BJ (cell line): ENCODE measurements around the gene EGF. TPM values are rescaled to one million over a fixed set of nuclear protein-coding genes. Genes with fewer than 3 reads are reported as not detected.

ENCODE experiments used
- CTCF ChIA-PET: fragments of 350-600 bp; formaldehyde crosslinking; extraction: SDS; loops from one replicate; lab custom pipeline; 2021; ENCODE audit warnings: antibody characterized with exemption, inconsistent platforms; lab: Yijun Ruan, JAX
- POLR2A ChIA-PET: fragments of 300-600 bp; sonication (Branson Sonifier 250); formaldehyde crosslinking; extraction: SDS; loops from one replicate; lab custom pipeline; 2021; ENCODE audit warnings: antibody characterized with exemption; lab: Charles Lee
- DNase-seq: peaks from one replicate; pipeline ENCODE4 v3.0.0-alpha.2; 2011; ENCODE audit warnings: low read depth
- H3K27me3 ChIP-seq: 2 replicates; pipeline ENCODE4 v1.6.0; 2011; ENCODE audit warnings: low read length; ENCODE audit not compliant: control insufficient read depth, insufficient read depth
- H3K36me3 ChIP-seq: 2 replicates; pipeline ENCODE4 v1.5.1; 2011; ENCODE audit warnings: low read length; ENCODE audit not compliant: control insufficient read depth, insufficient read depth
- H3K4me3 ChIP-seq: 2 replicates; pipeline ENCODE4 v1.5.1; 2011; ENCODE audit warnings: low read depth, mild to moderate bottlenecking, control low read depth, low read length
- polyA plus RNA-seq: library from polyadenylated mRNA; depleted of rRNA; stranded (reverse); fragments of >200 nt; gene quantifications from 2 replicates; pipeline ENCODE4 v1.2.3, GENCODE V29; 2011
- TF ChIP-seq, protein P1 (sequence below): IDR thresholded peaks from 2 replicates; pipeline ENCODE4 v1.5.1; 2011; ENCODE audit warnings: low read depth, mild to moderate bottlenecking, control low read depth, inconsistent platforms, low read length, moderate library complexity; ENCODE audit not compliant: insufficient read depth

Gene EGF
- polyA plus RNA-seq, 1 experiment: 3.2 TPM

DNA sequence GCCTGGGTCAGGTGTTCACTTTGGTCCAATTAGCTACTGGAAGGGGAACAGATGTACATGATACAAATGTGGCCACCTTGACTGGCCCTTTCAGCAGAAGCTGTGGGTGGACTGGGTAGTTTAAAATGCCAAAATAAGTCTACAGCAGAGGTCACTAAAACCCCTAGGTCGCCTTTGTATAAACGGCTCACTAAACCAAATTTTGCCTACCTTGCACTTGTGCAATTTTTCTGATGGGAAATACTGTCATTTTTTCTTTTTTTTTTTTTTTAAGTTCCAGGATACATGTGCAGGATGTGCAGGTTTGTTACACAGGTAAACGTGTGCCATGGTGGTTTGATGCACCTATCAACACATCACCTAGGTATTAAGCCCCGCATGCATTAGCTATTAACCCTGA lies 109.8 kb downstream of the EGF start:
- H3K4me3 ChIP-seq: no peak overlapping the region
- no peak for DNase-seq
- ChIA-PET POLR2A (no interaction called here), CTCF (interaction anchor here (1.2 to 3.2 kb wide), 4 partner anchors 12 to 496 kb away, joined by 3 to 7 read pairs (median 3); no protein-coding TSS in a partner anchor)
- H3K36me3 ChIP-seq: no peaks in the 10 kb centered on the region
- 0 out of 2 replicates have a peak, but pooled peaks cover 1% of the 10 kb centered on the region for H3K27me3 ChIP-seq
- TF ChIP-seq, protein P1, sequence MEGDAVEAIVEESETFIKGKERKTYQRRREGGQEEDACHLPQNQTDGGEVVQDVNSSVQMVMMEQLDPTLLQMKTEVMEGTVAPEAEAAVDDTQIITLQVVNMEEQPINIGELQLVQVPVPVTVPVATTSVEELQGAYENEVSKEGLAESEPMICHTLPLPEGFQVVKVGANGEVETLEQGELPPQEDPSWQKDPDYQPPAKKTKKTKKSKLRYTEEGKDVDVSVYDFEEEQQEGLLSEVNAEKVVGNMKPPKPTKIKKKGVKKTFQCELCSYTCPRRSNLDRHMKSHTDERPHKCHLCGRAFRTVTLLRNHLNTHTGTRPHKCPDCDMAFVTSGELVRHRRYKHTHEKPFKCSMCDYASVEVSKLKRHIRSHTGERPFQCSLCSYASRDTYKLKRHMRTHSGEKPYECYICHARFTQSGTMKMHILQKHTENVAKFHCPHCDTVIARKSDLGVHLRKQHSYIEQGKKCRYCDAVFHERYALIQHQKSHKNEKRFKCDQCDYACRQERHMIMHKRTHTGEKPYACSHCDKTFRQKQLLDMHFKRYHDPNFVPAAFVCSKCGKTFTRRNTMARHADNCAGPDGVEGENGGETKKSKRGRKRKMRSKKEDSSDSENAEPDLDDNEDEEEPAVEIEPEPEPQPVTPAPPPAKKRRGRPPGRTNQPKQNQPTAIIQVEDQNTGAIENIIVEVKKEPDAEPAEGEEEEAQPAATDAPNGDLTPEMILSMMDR: no peak

DNA sequence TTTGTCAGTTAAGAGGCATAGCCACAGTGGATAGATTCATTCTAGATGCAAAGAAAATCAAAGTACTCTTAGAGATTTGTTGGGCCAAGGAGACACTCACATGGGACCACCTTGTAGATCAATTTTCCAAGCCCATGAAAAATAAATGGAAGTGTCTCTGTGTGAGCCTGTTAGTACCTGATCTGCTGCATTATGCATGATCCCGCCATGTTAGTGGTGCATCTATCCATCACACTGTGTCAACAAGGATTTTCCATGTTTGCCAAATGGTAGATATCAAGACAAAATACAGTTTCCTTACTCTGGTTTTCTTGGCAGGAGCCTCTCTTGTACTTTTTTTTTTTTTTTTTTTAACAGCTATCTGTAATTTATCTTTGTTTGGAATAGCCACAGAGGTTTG lies 112.4 kb downstream of the EGF start:
- POLR2A ChIA-PET: no interaction called here
- no peak overlapping the region for H3K4me3 ChIP-seq
- DNase-seq: no peak
- TF ChIP-seq, protein P1: no peak
- CTCF ChIA-PET: interaction anchor here (1.4 to 1.5 kb wide), 2 partner anchors 24 to 25 kb away, joined by 3 read pairs; no protein-coding TSS in a partner anchor
- H3K27me3 ChIP-seq: 0 out of 2 replicates have a peak, but pooled peaks cover 1% of the 10 kb centered on the region
- H3K36me3 ChIP-seq: no peaks in the 10 kb centered on the region

DNA sequence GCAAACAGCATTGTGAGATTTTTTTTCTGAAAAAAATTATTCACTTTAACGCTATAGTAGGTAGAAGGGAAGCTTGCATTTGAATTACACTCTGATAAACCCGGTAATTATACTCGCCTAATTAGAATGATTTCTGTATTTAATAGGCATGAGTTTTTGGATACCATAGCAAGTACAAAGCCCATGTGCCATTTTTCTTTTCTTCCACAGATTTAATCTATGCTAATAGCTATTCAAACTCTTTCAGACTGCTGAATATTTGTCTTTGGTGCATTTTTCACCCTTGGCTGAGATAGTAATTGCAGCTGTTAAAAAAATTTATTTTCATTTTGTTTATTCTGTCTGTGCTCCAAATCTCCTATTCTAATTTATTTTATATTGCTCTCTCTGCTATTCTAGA lies 113.0 kb downstream of the EGF start:
- DNase-seq: no peak
- ChIA-PET POLR2A (no interaction called here), CTCF (interaction anchor here (1.4 to 1.5 kb wide), 2 partner anchors 24 to 25 kb away, joined by 3 read pairs; no protein-coding TSS in a partner anchor)
- H3K27me3 ChIP-seq: 0 out of 2 replicates have a peak, but pooled peaks cover 1% of the 10 kb centered on the region
- TF ChIP-seq, protein P1: no peak
- H3K4me3 ChIP-seq: no peak overlapping the region
- H3K36me3 ChIP-seq: no peaks in the 10 kb centered on the region

DNA sequence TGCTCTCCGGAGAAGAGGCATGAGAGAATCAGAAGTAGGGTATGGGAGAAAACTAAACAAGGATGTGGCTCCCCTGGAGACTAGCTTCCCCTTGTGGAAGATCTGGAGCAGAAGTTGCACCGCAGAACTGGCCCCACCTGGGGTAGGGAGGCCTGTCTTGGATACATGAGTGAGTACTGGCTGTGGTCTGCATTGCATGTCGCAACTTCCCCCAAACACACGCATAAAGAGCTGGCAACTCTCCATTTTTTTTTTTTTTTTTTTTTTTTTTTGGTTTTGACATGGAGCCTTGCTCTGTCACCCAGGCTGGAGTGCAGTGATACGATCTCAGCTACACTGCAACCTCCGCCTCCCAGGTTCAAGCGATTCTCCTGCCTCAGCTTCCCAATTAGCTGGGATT lies 119.9 kb downstream of the EGF start:
- TF ChIP-seq, protein P1: no peak
- CTCF ChIA-PET: interaction anchor here (1.6 kb wide), 1 partner anchor 14 kb away, joined by 4 read pairs; no protein-coding TSS in a partner anchor
- no peak overlapping the region for H3K4me3 ChIP-seq
- no peak for DNase-seq
- H3K27me3 ChIP-seq: no peaks in the 10 kb centered on the region
- POLR2A ChIA-PET: no interaction called here
- H3K36me3 ChIP-seq: no peaks in the 10 kb centered on the region

DNA sequence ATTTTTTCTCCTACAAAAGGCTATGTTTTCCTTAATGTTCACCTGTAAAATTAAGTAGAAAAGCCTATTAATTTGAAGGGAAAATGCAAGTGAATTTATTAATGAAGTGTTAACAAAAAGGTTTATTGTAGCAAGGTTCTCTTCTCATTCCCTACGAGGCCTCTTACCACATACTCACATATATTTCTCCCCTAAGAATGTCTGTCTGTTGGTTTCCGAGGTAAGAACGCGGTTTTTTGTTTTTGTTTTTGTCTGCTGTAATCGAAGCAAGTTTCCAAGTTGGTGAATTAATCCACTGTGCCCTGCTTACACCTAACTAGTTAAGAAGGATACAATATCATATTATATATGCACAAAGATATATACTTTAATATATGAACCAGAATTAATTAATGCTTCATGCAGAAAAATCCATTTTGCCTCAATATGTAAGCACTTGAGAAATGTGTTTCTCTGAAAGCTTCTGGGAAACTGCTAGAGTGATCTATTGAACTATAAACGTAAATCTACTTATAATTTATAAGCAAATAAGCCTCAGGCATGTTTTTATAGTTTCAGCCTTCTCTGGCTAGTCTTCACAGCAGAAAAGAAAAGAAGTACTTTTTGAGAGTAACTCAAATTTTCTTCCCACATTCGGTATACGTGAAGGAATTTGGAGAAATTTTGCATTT lies 120.8 kb downstream of the EGF start:
- no peak for DNase-seq

More for the DNA sequence above, 120.8 kb downstream of the EGF start:
- TF ChIP-seq, protein P1: no peak
- CTCF ChIA-PET: interaction anchor here (1.6 to 2.4 kb wide), 2 partner anchors 14 to 16 kb away, joined by 4 to 9 read pairs; no protein-coding TSS in a partner anchor
- Histone ChIP-seq H3K36me3 (no peaks in the 10 kb centered on the region), H3K27me3 (no peaks in the 10 kb centered on the region), H3K4me3 (no peak overlapping the region)
- POLR2A ChIA-PET: no interaction called here
